GM12892 (cell line): ENCODE data around the gene MCM9.
"Not testable (repeated sequence)": the region's sequence is repeated elsewhere in the genome, so short reads cannot be mapped to it uniquely, and the experiment has no call there.

Source experiments
- DNase-seq: peaks from one replicate; pipeline ENCODE4 v3.0.0; 2011; ENCODE audit not compliant: insufficient read length
- FAIRE-seq: peaks from 2 replicates; lab custom pipeline; 2011; peaks lifted over from hg19 to GRCh38; lab: Jason Lieb, UNC
- POLR2A ChIP-seq: IDR thresholded peaks from 2 replicates; pipeline ENCODE4 v1.6.1; 2011; ENCODE audit warnings: low read depth, low read length, control low read depth
- POLR2AphosphoS5 ChIP-seq: IDR thresholded peaks from 2 replicates; pipeline ENCODE4 v1.6.1; 2011; ENCODE audit warnings: low read depth, low read length, control low read depth
- TAF1 ChIP-seq: IDR thresholded peaks from 2 replicates; pipeline ENCODE4 v1.6.1; 2011; ENCODE audit warnings: low read depth, mild to moderate bottlenecking, control low read depth, low read length, borderline replicate concordance

MCM9 gene

GRCh38 chr6:118869894-118870589 is 64.9 kb downstream of the MCM9 start:
- no peak for DNase-seq
- peak; percentile 27 for FAIRE-seq
- TF ChIP-seq TAF1 (no peak), POLR2AphosphoS5 (no peak), POLR2A (no peak)

GRCh38 chr6:118869350-118869749 is 65.6 kb downstream of the MCM9 start:
- TF ChIP-seq TAF1 = no peak
- no peak for TF ChIP-seq POLR2AphosphoS5
- TF ChIP-seq POLR2A = no peak
- FAIRE-seq (no peak), DNase-seq (no peak)

GRCh38 chr6:118868901-118869300 is 66.1 kb downstream of the MCM9 start:
- not testable (repeated sequence) for DNase-seq, FAIRE-seq

DNA sequence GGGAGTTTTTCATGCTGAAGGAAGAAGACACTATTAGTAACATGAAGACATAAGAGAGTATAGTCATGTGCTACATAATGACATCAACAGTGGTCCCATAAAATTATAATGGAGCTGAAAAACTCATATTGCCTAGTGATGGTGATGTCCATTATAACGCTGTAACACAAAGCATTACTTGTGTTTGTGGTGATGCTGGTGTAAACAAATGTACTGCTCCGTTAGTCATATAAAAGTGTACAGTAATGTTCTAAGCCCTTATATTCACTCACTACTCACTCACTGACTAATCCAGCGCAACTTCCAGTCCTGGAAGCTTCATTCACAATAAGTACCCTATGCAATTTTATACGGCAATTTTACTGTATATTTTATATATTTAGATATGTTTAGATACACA is 67.8 kb downstream of the MCM9 start:
- DNase-seq (no peak), FAIRE-seq (no peak)
- TF ChIP-seq POLR2AphosphoS5 (no peak), TAF1 (no peak), POLR2A (no peak)

DNA sequence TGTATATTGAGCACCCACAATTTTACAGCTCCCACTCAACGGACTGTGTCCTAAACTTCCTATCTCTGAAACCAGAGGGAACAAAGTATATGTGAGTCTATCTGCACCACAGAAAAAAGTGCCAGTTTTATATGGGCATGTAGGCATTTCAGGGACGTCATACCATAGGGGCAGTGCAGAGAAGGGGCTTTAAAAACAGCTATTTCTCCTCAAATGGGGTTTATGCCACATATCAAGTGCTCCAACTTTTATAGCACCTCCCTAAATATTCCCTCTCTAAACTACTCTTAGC is 69.9 kb downstream of the MCM9 start:
- DNase-seq = no peak

GRCh38 chr6:118864341-118865099 is 70.4 kb downstream of the MCM9 start:
- DNase-seq = no peak
- FAIRE-seq = no peak

More for the DNA sequence above, 69.9 kb downstream of the MCM9 start:
- TF ChIP-seq POLR2A (no peak), POLR2AphosphoS5 (no peak), TAF1 (no peak)
- FAIRE-seq = no peak

DNA sequence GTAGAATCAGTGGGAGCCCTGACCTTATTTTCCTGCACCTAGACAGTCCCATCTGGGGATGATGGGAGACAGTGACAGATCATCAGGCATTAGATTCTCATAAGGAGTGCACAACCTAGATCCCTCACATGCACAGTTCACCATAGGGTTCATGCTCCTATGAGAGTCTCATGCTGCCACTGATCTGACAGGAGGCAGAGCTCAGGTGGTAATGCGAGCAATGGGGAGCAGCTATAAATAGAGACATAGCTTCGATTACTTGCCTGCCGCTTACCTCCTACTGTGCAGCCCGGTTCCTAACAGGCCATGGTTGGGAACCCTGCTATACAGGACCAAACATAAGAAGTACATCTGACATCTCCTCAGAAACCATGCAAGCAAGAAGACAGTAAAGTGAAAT is 72.5 kb downstream of the MCM9 start:
- no peak for DNase-seq
- no peak for TF ChIP-seq POLR2A
- TF ChIP-seq POLR2AphosphoS5 = no peak
- no peak for TF ChIP-seq TAF1
- no peak for FAIRE-seq

More at GRCh38 chr6:118864341-118865099, 70.4 kb downstream of the MCM9 start:
- no peak for TF ChIP-seq POLR2A
- no peak for TF ChIP-seq POLR2AphosphoS5
- TF ChIP-seq TAF1 = no peak

DNA sequence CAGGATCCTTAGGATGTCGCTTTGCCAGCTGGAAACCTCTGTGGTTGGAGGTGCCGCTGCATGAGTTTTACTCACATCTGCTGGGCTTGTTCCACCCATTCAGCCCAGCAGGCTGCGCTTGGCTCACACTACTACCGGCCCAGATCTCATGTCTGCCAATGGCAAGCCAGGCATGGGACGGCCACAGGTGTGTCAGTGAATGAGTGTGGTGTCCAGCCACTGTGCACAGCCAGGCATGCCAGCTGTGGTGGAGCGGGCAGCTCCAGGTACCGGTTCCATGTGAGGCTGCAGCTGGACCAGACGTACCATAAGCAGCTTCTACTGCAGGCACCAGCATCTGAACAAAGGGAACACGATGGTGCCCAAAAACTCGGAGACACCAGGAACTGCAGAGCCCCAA is 74.1 kb downstream of the MCM9 start:
- DNase-seq (no peak), FAIRE-seq (peak; percentile 42)
- TF ChIP-seq TAF1 (no peak), POLR2A (no peak), POLR2AphosphoS5 (no peak)

DNA sequence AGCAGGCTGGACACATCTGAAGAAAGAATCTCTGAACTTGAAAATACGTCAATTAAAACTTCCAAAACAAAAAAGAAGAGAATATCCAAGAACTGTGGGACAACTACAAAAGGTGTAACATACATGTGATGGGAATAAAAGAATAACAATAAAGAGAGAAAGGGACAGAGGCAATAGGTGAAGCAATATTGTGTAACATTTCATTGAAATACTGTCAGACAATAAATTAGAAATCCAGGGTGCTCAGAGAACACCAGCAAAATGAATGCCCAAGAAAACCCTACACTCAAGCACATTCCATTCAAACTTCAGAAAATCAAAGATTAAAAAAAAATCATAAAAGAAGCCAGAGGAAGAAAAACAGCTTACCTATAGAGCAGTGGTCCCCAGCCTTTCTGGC is 74.6 kb downstream of the MCM9 start:
- no peak for DNase-seq
- no peak for FAIRE-seq
- TF ChIP-seq POLR2AphosphoS5 = no peak
- TF ChIP-seq TAF1 = no peak
- TF ChIP-seq POLR2A = no peak

DNA sequence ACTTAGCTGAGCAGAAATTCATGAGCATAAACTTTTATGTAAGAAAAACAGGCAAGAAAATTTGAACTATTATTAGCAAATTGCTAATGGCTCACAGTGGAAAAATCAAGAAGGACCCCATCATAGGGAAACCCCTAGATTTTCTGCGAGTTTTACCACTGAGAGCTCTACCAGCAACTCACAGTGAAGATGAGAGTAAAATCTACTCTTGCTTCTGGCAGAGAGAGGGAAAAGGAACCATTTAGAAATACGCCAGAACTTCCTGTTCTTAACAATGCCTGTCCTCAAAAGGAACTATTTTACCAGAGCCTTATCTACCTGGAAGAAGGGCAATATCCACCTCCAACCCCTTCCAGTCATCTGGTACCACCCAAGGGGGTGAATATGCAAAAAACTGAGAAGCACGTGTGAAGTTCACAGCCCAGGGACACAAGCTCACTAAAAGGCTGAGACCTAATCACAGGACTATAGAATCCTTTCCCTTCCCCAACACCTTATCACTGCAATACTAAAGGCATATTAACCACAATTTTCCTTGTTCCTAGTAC is 75.4 kb downstream of the MCM9 start:
- FAIRE-seq (no peak), DNase-seq (no peak)
- no peak for TF ChIP-seq POLR2AphosphoS5
- TF ChIP-seq POLR2A = no peak
- TF ChIP-seq TAF1 = no peak

- no peak for FAIRE-seq
- no peak for DNase-seq
- no peak for TF ChIP-seq TAF1
- TF ChIP-seq POLR2A = no peak
- no peak for TF ChIP-seq POLR2AphosphoS5
Measured at GRCh38 chr6:118856301-118856700, 78.7 kb downstream of the MCM9 start.

GRCh38 chr6:118853408-118853807 is 81.6 kb downstream of the MCM9 start:
- no peak for TF ChIP-seq POLR2AphosphoS5
- TF ChIP-seq TAF1 = no peak
- TF ChIP-seq POLR2A = no peak
- DNase-seq (no peak), FAIRE-seq (no peak)

- DNase-seq (no peak), FAIRE-seq (peak; percentile 92)
- TF ChIP-seq TAF1 (no peak), POLR2AphosphoS5 (no peak), POLR2A (no peak)
Measured at GRCh38 chr6:118844915-118845314, 90.0 kb downstream of the MCM9 start.
